HepG2 (cell line): ENCODE measurements around the gene STAT4.

ENCODE experiments used
- CBX2 ChIP-seq, 2 experiments: fragments of 200-600 bp in 1 of 2; sonication (generic); formaldehyde crosslinking in 1 of 2; IDR thresholded peaks; 2 replicates each; pipeline versions ENCODE4 v1.7.0 to v1.8.1; 2018 to 2022; ENCODE audit warnings: low read depth in 2 of 2, low read length in 1 of 2, mild to moderate bottlenecking in 1 of 2, missing genetic modification reagents in 1 of 2
- CTCF ChIP-seq: sonication (generic); formaldehyde crosslinking; IDR thresholded peaks from 2 replicates; pipeline ENCODE4 v1.5.0; 2020; ENCODE audit warnings: mild to moderate bottlenecking, missing genetic modification reagents, moderate library complexity
- EZH2 ChIP-seq: conservative IDR thresholded peaks from 2 replicates; pipeline ENCODE4 v1.6.1; 2012; ENCODE audit warnings: mild to moderate bottlenecking, low read depth, low read length, moderate library complexity
- MAFG ChIP-seq: sonication (generic); formaldehyde crosslinking; IDR thresholded peaks from 2 replicates; pipeline ENCODE4 v1.5.1; 2020; ENCODE audit warnings: mild to moderate bottlenecking, missing genetic modification reagents
- NFRKB ChIP-seq: fragments of 450-650 bp; IDR thresholded peaks from 2 replicates; pipeline ENCODE4 v1.6.1; 2017
- PBX3 ChIP-seq: sonication (generic); formaldehyde crosslinking; IDR thresholded peaks from 2 replicates; pipeline ENCODE4 v1.8.1; 2023; ENCODE audit warnings: missing genetic modification reagents, inconsistent platforms, borderline replicate concordance
- PCBP2 ChIP-seq: fragments of 200-400 bp; formaldehyde crosslinking; optimal IDR thresholded peaks from 2 replicates; pipeline ENCODE3; 2018; ENCODE audit warnings: low read length, low read depth; ENCODE audit not compliant: poor library complexity, severe bottlenecking
- RFXANK ChIP-seq: IDR thresholded peaks from 2 replicates; pipeline ENCODE4 v1.6.1; 2016
- ZNF143 ChIP-seq: sonication (generic); formaldehyde crosslinking; IDR thresholded peaks from 2 replicates; pipeline ENCODE4 v1.4.0; 2020; ENCODE audit warnings: missing genetic modification reagents
- ZNF235 ChIP-seq: sonication (generic); formaldehyde crosslinking; IDR thresholded peaks from 2 replicates; pipeline ENCODE4 v1.8.1; 2023; ENCODE audit warnings: mild to moderate bottlenecking, missing genetic modification reagents, borderline replicate concordance
- ZNF510 ChIP-seq: sonication (generic); formaldehyde crosslinking; IDR thresholded peaks from 2 replicates; pipeline ENCODE4 v1.4.0; 2020; ENCODE audit warnings: low read depth, mild to moderate bottlenecking, missing genetic modification reagents
- ZNF615 ChIP-seq: sonication (generic); formaldehyde crosslinking; IDR thresholded peaks from 2 replicates; pipeline ENCODE4 v1.5.0; 2020; ENCODE audit warnings: mild to moderate bottlenecking, missing genetic modification reagents, borderline replicate concordance
- TF ChIP-seq, protein P1 (sequence below): sonication (generic); formaldehyde crosslinking; IDR thresholded peaks from 2 replicates; pipeline ENCODE4 v1.4.0; 2020; ENCODE audit warnings: missing genetic modification reagents
- TF ChIP-seq, protein P2 (sequence below): sonication (generic); formaldehyde crosslinking; IDR thresholded peaks from 2 replicates; pipeline ENCODE4 v1.4.0; 2020; ENCODE audit warnings: mild to moderate bottlenecking, missing genetic modification reagents

DNA sequence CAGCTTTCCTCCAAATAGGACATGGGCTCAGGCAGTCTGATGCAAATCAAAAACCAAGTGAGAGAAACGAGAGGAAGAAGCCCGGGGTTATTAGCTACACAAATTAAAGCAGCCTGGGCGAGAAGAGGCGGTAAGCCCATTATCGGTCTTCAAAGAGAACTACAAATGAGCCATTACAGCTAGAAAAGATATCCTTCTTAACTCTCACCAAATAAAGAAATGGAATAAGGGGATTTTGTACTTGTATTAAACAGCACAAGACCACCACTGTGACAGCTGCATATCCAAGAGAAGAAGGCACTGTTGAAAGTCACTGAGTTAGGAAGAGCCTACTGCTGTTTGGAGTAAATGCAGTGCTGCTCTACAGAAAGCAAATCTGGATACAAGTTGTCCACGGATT, 169.5 kb downstream of the STAT4 start:
- TF ChIP-seq ZNF235 (no peak), CTCF (CRISPR knock-in tag) (no peak), PCBP2 (no peak), EZH2 (no peak), NFRKB (no peak), ZNF510 (CRISPR knock-in tag) (no peak), PBX3 (CRISPR knock-in tag) (no peak), RFXANK (CRISPR knock-in tag) (no peak), ZNF143 (CRISPR knock-in tag) (no peak), ZNF615 (CRISPR knock-in tag) (no peak), CBX2 (IDR thresholded peaks at IDR 0.05; ENCODE audit: low read depth, low read length) (no peak), CBX2 (CRISPR knock-in tag; IDR thresholded peaks at IDR 0.05; ENCODE audit: low read depth) (no peak), MAFG (CRISPR knock-in tag) (no peak)
- TF ChIP-seq, protein P1, sequence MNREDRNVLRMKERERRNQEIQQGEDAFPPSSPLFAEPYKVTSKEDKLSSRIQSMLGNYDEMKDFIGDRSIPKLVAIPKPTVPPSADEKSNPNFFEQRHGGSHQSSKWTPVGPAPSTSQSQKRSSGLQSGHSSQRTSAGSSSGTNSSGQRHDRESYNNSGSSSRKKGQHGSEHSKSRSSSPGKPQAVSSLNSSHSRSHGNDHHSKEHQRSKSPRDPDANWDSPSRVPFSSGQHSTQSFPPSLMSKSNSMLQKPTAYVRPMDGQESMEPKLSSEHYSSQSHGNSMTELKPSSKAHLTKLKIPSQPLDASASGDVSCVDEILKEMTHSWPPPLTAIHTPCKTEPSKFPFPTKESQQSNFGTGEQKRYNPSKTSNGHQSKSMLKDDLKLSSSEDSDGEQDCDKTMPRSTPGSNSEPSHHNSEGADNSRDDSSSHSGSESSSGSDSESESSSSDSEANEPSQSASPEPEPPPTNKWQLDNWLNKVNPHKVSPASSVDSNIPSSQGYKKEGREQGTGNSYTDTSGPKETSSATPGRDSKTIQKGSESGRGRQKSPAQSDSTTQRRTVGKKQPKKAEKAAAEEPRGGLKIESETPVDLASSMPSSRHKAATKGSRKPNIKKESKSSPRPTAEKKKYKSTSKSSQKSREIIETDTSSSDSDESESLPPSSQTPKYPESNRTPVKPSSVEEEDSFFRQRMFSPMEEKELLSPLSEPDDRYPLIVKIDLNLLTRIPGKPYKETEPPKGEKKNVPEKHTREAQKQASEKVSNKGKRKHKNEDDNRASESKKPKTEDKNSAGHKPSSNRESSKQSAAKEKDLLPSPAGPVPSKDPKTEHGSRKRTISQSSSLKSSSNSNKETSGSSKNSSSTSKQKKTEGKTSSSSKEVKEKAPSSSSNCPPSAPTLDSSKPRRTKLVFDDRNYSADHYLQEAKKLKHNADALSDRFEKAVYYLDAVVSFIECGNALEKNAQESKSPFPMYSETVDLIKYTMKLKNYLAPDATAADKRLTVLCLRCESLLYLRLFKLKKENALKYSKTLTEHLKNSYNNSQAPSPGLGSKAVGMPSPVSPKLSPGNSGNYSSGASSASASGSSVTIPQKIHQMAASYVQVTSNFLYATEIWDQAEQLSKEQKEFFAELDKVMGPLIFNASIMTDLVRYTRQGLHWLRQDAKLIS (CRISPR knock-in tag), result no peak
- TF ChIP-seq, protein P2, sequence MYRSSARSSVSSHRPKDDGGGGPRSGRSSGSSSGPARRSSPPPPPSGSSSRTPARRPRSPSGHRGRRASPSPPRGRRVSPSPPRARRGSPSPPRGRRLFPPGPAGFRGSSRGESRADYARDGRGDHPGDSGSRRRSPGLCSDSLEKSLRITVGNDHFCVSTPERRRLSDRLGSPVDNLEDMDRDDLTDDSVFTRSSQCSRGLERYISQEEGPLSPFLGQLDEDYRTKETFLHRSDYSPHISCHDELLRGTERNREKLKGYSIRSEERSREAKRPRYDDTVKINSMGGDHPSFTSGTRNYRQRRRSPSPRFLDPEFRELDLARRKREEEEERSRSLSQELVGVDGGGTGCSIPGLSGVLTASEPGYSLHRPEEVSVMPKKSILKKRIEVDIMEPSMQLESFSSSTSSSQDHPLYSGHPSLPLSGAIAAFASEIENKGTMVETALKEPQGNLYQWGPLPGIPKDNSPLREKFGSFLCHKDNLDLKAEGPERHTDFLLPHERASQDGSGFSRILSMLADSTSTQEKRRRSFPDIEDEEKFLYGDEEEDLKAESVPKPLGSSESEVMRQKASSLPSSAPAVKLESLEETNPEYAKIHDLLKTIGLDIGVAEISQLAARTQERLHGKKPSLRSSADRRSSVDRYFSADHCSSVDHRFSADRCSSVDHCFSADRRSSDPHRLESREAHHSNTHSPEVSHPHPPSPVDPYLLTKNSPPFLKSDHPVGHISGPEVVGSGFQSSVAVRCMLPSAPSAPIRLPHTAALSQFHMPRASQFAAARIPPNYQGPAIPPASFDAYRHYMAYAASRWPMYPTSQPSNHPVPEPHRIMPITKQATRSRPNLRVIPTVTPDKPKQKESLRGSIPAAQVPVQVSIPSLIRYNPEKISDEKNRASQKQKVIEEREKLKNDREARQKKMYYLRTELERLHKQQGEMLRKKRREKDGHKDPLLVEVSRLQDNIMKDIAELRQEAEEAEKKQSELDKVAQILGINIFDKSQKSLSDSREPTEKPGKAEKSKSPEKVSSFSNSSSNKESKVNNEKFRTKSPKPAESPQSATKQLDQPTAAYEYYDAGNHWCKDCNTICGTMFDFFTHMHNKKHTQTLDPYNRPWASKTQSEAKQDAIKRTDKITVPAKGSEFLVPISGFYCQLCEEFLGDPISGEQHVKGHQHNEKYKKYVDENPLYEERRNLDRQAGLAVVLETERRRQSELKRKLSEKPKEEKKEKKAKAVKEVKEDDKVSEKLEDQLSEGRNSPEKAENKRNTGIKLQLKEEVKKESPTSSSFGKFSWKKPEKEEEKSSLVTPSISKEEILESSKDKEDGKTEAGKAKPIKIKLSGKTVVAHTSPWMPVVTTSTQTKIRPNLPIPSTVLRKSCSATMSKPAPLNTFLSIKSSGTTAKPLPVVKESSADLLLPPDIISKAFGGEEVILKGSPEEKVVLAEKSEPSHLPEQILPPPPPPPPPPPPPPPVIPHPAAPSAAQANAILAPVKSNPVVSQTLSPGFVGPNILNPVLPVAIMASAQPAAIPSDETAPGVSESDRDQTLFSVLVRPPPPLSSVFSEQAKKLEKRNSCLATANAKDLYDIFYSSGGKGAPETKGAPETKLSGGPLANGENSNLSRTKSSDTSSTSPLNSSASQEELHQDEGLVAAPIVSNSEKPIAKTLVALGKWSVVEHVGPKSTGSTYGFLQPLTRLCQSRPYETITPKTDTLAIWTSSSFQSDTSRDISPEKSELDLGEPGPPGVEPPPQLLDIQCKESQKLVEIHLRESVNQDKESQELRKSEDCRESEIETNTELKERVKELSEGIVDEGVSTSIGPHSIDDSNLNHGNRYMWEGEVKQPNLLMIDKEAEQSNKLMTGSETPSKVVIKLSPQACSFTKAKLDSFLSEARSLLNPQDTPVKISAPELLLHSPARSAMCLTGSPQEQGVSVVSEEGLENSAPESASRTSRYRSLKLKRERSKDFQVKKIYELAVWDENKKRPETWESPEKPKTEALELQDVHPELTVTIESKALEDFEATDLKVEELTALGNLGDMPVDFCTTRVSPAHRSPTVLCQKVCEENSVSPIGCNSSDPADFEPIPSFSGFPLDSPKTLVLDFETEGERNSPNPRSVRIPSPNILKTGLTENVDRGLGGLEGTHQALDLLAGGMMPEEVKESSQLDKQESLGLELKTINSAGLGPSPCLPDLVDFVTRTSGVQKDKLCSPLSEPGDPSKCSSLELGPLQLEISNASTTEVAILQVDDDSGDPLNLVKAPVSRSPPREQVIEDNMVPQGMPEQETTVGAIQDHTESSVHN, result no peak
